AG09309 (cell line): ENCODE results near the gene CACNA1I.
"Not testable (repeated sequence)": the region's sequence is repeated elsewhere in the genome, so short reads cannot be mapped to it uniquely, and the experiment has no call there.

Source experiments
- DNase-seq: peaks from one replicate; pipeline ENCODE4 v3.0.0-alpha.2; 2010; ENCODE audit warnings: low read depth
- H3K4me3 ChIP-seq: 2 replicates; pipeline ENCODE4 v1.5.1; 2011; ENCODE audit warnings: mild to moderate bottlenecking, low read depth, low read length, moderate library complexity; ENCODE audit not compliant: control insufficient read depth
- CTCF ChIP-seq: IDR thresholded peaks from 2 replicates; pipeline ENCODE4 v1.5.1; 2011; ENCODE audit warnings: mild to moderate bottlenecking, low read depth, low read length, inconsistent platforms; ENCODE audit not compliant: insufficient read depth, control insufficient read depth; ENCODE audit errors: missing control alignments

Gene CACNA1I

GRCh38 chr22:39733191-39733590 lies 162.6 kb downstream of the CACNA1I start:
- TF ChIP-seq CTCF: no peak
- H3K4me3 ChIP-seq: no peak overlapping the region
- no peak for DNase-seq

- DNase-seq, H3K4me3 ChIP-seq: not testable (repeated sequence)
Measured at GRCh38 chr22:39734046-39734445, 163.5 kb downstream of the CACNA1I start.

GRCh38 chr22:39734866-39735265 lies 164.3 kb downstream of the CACNA1I start:
- H3K4me3 ChIP-seq: no peak overlapping the region
- DNase-seq: no peak
- no peak for TF ChIP-seq CTCF

- no peak overlapping the region for H3K4me3 ChIP-seq
- DNase-seq: no peak
- TF ChIP-seq CTCF: no peak
Measured at GRCh38 chr22:39735776-39736175, 165.2 kb downstream of the CACNA1I start.

GRCh38 chr22:39738746-39739145 lies 168.2 kb downstream of the CACNA1I start:
- H3K4me3 ChIP-seq: no peak overlapping the region
- TF ChIP-seq CTCF: no peak
- DNase-seq: peak; percentile 10
